H1 (cell line): Measurements from ENCODE around the gene CLBA1.

Source experiments
- CTCF ChIP-seq, 3 experiments: IDR thresholded peaks; 1 replicate in 2 of 3; 2 replicates in 1 of 3; pipeline versions ENCODE4 v1.5.1 to v1.6.1; 2011; ENCODE audit warnings: low read length in 3 of 3, mild to moderate bottlenecking in 3 of 3, inconsistent platforms in 2 of 3, low read depth in 1 of 3, moderate library complexity in 1 of 3; ENCODE audit not compliant: insufficient read depth in 1 of 3; ENCODE audit errors: control extremely low read depth in 1 of 3
- EZH2 ChIP-seq: fragments of 200-600 bp; sonication (generic); IDR thresholded peaks from 2 replicates; pipeline ENCODE4 v1.7.1; 2012; ENCODE audit warnings: low read depth, mild to moderate bottlenecking, moderate library complexity, low read length, inconsistent platforms; ENCODE audit not compliant: severe bottlenecking
- POLR2AphosphoS5 ChIP-seq: IDR thresholded peaks from 2 replicates; pipeline ENCODE4 v1.6.1; 2011; ENCODE audit warnings: low read depth, low read length
- RAD21 ChIP-seq, 2 experiments: IDR thresholded peaks in 1 of 2; conservative IDR thresholded peaks in 1 of 2; 2 replicates each; pipeline ENCODE4 v1.6.1; 2011; ENCODE audit warnings: low read depth in 2 of 2, low read length in 2 of 2, improper control_type of control experiment in 1 of 2, inconsistent platforms in 1 of 2, mild to moderate bottlenecking in 1 of 2, moderate library complexity in 1 of 2

- TF ChIP-seq CTCF (IDR thresholded peaks at IDR 0.05; ENCODE audit: control extremely low read depth in 1 of 3, insufficient read depth in 1 of 3, low read depth in 1 of 3, low read length in 3 of 3), result peak; percentile 17 to 26 (median 22)
- no peak for TF ChIP-seq EZH2
- no peak; the same call in 1 of the 2 replicates for TF ChIP-seq POLR2AphosphoS5
- 0 out of 4 replicates have a peak, but pooled peaks of 1 of the 2 experiments have one; percentile 8 for TF ChIP-seq RAD21 (IDR thresholded peaks at IDR 0.05 in 1 of 2, conservative IDR thresholded peaks at IDR 0.05 in 1 of 2; ENCODE audit: low read depth in 2 of 2, low read length in 2 of 2)
Observed at GRCh38 chr14:105021656-105022275, 36.2 kb downstream of the CLBA1 start.
